Erythroblast (primary cell): ENCODE results near the gene ZNF512B.
A peak's percentile ranks its signal among the peaks of the same experiment; 100 is the strongest.
"Not testable (repeated sequence)": the region's sequence is repeated elsewhere in the genome, so short reads cannot be mapped to it uniquely, and the experiment has no call there.

Source experiments
- DNase-seq, 2 experiments: peaks; one replicate each; lab custom pipeline; 2025; lab: John Stamatoyannopoulos, UW
- GATA1 ChIP-seq: IDR thresholded peaks from 2 replicates; pipeline ENCODE4 v1.6.1; 2011; ENCODE audit warnings: low read depth, mild to moderate bottlenecking, control low read depth, low read length, moderate library complexity
- POLR2A ChIP-seq: IDR thresholded peaks from 2 replicates; pipeline ENCODE4 v1.6.1; 2011; ENCODE audit warnings: mild to moderate bottlenecking, low read length

The ZNF512B gene, protein sequence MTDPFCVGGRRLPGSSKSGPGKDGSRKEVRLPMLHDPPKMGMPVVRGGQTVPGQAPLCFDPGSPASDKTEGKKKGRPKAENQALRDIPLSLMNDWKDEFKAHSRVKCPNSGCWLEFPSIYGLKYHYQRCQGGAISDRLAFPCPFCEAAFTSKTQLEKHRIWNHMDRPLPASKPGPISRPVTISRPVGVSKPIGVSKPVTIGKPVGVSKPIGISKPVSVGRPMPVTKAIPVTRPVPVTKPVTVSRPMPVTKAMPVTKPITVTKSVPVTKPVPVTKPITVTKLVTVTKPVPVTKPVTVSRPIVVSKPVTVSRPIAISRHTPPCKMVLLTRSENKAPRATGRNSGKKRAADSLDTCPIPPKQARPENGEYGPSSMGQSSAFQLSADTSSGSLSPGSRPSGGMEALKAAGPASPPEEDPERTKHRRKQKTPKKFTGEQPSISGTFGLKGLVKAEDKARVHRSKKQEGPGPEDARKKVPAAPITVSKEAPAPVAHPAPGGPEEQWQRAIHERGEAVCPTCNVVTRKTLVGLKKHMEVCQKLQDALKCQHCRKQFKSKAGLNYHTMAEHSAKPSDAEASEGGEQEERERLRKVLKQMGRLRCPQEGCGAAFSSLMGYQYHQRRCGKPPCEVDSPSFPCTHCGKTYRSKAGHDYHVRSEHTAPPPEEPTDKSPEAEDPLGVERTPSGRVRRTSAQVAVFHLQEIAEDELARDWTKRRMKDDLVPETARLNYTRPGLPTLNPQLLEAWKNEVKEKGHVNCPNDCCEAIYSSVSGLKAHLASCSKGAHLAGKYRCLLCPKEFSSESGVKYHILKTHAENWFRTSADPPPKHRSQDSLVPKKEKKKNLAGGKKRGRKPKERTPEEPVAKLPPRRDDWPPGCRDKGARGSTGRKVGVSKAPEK

GRCh38 chr20:63969838-63970713, at the start of gene ZNF512B:
Gene ZNF512B (minus strand): TSS chr20:63969930. CDS start chr20:63967950, 1,980 bp downstream.
- DNase-seq, result peak; percentile 45 to 57

DNA sequence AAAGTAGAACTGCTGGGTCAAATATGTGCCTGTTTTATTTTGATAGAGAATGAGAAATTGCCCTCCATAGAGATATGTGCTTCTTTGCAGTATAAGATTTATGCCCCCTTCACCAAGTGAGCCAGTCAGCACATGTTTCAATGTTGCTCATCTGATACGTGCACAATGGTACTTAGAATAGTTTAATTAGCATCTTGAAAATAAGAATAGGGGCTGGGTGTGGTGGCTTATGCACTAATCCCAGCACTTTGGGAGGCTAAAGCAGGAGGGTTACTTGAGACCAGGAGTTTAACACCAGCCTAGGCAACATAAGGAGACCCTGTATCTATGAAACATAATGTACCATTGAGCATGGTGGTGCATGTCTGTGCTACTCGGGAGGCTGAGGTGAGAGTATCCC, 45.9 kb upstream of the ZNF512B start:
- TF ChIP-seq POLR2A, result no peak
- no peak for TF ChIP-seq GATA1

More at GRCh38 chr20:63969838-63970713, at the start of gene ZNF512B:
- no peak for TF ChIP-seq GATA1
- TF ChIP-seq POLR2A, result no peak

GRCh38 chr20:64012385-64013154, 42.8 kb upstream of the ZNF512B start:
- not testable (repeated sequence) for DNase-seq

More for the DNA sequence above, 45.9 kb upstream of the ZNF512B start:
- DNase-seq, result no peak

DNA sequence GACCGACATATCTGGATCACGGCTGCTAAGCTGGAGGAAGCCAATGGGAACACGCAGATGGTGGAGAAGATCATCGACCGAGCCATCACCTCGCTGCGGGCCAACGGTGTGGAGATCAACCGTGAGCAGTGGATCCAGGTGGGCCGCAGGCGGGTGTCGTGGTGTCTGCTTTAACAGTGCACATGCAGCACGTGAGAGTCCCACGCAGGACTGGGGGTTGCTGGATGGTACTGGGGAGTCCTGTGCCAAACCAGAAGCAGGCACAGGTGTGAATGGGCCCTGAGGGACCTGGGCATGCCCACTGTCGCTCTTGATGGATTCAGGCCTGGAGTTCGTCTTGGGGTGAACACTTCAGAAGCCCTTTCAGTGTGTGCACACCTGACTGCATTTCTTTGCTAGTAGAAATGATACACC, 41.6 kb upstream of the ZNF512B start:
- DNase-seq, result no peak
- TF ChIP-seq GATA1, result no peak

- no peak for TF ChIP-seq GATA1
- TF ChIP-seq POLR2A, result no peak
- no peak for DNase-seq
Observed at GRCh38 chr20:64010711-64011237, 41.0 kb upstream of the ZNF512B start.

GRCh38 chr20:64009811-64010387, 40.2 kb upstream of the ZNF512B start:
- no peak for DNase-seq
- TF ChIP-seq GATA1 (no peak), POLR2A (no peak)

DNA sequence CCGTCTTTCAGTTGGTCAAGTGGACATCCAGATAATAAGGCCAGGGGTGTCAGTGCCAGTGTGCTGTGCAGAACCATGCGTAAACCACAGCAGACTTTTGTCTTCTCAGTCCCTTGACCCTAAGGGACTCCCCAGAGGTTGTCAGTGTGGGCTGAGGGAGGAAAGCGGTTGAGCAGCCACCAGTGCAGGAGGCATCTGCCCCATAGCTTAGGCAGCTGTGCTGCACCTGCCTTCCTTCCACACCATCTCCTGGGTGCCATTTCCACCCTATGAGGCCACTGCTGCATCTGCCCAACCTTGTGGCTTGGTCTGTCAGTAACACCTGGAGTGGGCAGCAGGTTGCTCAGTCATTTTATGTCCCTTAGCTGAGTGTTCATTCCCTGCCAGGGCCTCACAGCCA, 37.2 kb upstream of the ZNF512B start:
- TF ChIP-seq POLR2A, result no peak
- no peak for TF ChIP-seq GATA1
- DNase-seq, result no peak

- TF ChIP-seq POLR2A, result no peak
- no peak for TF ChIP-seq GATA1
- no peak for DNase-seq
Observed at GRCh38 chr20:64006490-64006889, 36.8 kb upstream of the ZNF512B start.

- TF ChIP-seq GATA1 (no peak), POLR2A (no peak)
- no peak for DNase-seq
Observed at GRCh38 chr20:64005394-64005793, 35.7 kb upstream of the ZNF512B start.

DNA sequence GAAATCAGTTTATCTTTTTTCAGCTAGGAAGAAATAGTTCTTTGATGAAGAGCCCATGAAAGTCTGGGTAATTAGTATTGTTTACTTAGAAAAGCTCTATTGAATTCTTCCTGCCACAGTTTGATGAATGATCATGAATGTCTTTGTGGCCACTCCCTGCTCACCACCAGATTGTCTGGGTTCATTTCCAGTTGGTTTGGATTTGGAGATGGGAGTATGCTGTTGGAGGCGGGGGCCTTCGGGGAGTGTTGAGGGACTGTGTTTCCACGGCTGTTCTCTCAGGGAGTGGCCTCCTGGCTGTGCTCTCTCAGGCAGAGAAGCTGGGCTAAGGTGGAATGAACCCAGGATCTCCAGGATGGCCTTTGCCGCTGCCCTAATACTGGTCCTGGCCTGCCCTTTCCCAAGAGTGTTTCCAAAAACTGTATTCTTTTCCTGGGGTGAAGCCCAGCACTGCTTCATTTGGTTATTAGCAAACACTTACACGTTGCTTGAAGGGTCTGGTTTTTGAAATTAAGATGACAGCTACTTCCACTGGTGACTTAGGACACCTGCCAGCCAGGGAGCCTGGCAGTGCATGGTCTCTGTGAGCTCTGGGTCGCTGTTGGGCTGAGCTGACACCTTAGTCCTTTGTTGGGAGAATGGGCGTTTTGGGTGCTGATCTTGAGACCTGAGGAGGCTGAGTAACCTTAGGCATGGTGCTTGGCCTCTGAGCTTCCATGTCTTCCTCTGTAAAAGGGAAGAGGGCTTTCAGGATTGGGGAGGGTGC, 34.4 kb upstream of the ZNF512B start:
- TF ChIP-seq POLR2A (no peak), GATA1 (no peak)
- no peak for DNase-seq

GRCh38 chr20:64001607-64002011, 31.9 kb upstream of the ZNF512B start:
- DNase-seq, result no peak
- TF ChIP-seq POLR2A, result no peak
- TF ChIP-seq GATA1, result no peak

GRCh38 chr20:64000906-64001305, 31.2 kb upstream of the ZNF512B start:
- no peak for DNase-seq
- TF ChIP-seq POLR2A, result no peak
- TF ChIP-seq GATA1, result no peak
